Ovary (tissue), 9 donors: ENCODE results near the gene MAPKAP1. TPM values are rescaled to one million over a fixed set of nuclear protein-coding genes. Genes with fewer than 3 reads are reported as not detected.
A peak's percentile ranks its signal among the peaks of the same experiment; 100 is the strongest.

Experiments used
- DNase-seq, 5 donors: peaks; one replicate each; pipeline ENCODE4 v3.0.0-alpha.2; 2019 to 2020
- H3K27ac ChIP-seq, 2 donors: fragments of 200-600 bp; one replicate each; pipeline versions ENCODE4 v1.5.1 to v1.8.0; 2019 to 2022
- H3K27me3 ChIP-seq: fragments of 200-600 bp; one replicate; pipeline ENCODE4 v1.8.0; 2022
- H3K36me3 ChIP-seq: fragments of 200-600 bp; sonication (generic); one replicate; pipeline ENCODE4 v1.5.1; 2019
- H3K4me1 ChIP-seq: one replicate; pipeline ENCODE4 v1.8.1; 2013; ENCODE audit warnings: mild to moderate bottlenecking, moderate library complexity; ENCODE audit not compliant: insufficient read depth
- H3K4me3 ChIP-seq: fragments of 200-600 bp; sonication (generic); one replicate; pipeline ENCODE4 v1.5.1; 2017
- H3K9me3 ChIP-seq, 2 donors: fragments of 200-600 bp in 1 of 2; sonication (generic) in 1 of 2; one replicate each; pipeline versions ENCODE4 v1.5.1 to v1.8.1; 2013 to 2019; ENCODE audit warnings: mild to moderate bottlenecking in 1 of 2, moderate library complexity in 1 of 2
- EP300 ChIP-seq: sonication (generic); formaldehyde crosslinking; IDR thresholded peaks from one replicate; pipeline ENCODE4 v1.6.1; 2017; ENCODE audit warnings: antibody characterized with exemption
- POLR2A ChIP-seq: fragments of 450-650 bp; IDR thresholded peaks from one replicate; pipeline ENCODE4 v1.6.1; 2017; ENCODE audit warnings: antibody characterized with exemption, mild to moderate bottlenecking, moderate library complexity
- WGBS, 3 donors: extraction: QIAGEN DNeasy Blood & Tissue Kit in 1 of 3; methylation state at CpG; one replicate each; pipeline versions ENCODE4 v1.1.5 to v1.1.7; 2013 to 2017; 5-methylcytosine and 5-hydroxymethylcytosine counted together
- intact Hi-C, 4 donors: fragments of 100-400 bp; cut with DNase I; formaldehyde crosslinking; loops; one replicate each; pipeline versions ENCODE4 v1.11.0 to v1.15.1; 2022 to 2023
- polyA plus RNA-seq, 2 donors: library from polyadenylated mRNA; stranded (reverse); fragments of 200-250 nt in 1 of 2; fragments of 350-450 nt in 1 of 2; fragmentation: Illumina TruSeq in 1 of 2; extraction: RNeasy Lipid Tissue Mini Kit (QIAGEN cat#74804) in 1 of 2; gene quantifications; one replicate each; pipeline ENCODE4 v1.2.3, GENCODE V29; 2013 to 2014
- total RNA-seq, 7 donors: library from RNA; depleted of rRNA in 2 of 7; stranded (reverse); fragments of >200 nt in 2 of 7; fragmentation: NEBNext Ultra II Directional in 3 of 7; extraction: Animal tissue kit (Norgen Biotek cat#: 25700) in 3 of 7; gene quantifications; one replicate each; pipeline versions ENCODE4 v1.1.0 to v1.2.4, GENCODE V29; 2016 to 2023
- TF ChIP-seq, protein P1 (sequence below), 3 donors: fragments of 450-650 bp in 2 of 3; fragments of 200-600 bp in 1 of 3; IDR thresholded peaks; one replicate each; pipeline versions ENCODE4 v1.5.1 to v1.8.0; 2016 to 2022; ENCODE audit warnings: antibody characterized with exemption in 3 of 3, mild to moderate bottlenecking in 1 of 3
- donor health status: DM: no; HTN: no; CAD: no; lungs with moderate emphysema.
- donor health status: DM: no; HTN: no; CAD: no.
- donor health status: Bipolar disorder and iron deficiency.
- donor health status: DM: yes; HTN: yes; CAD: no.
- donor health status: DM: no; HTN: no; CAD: no.
- donor health status: DM: yes; HTN: yes; CAD: no.

MAPKAP1 gene
- total and polyA plus RNA-seq, 9 donors = 43.3 to 86.5 (median 50.2) TPM

GRCh38 chr9:125612616-125613015, 94.4 kb downstream of the MAPKAP1 start:
- Histone ChIP-seq H3K27me3 (no peaks in the 10 kb centered on the region), H3K4me1 (peaks cover 4% of the 10 kb centered on the region), H3K27ac (no peak overlapping the region), H3K36me3 (no peaks in the 10 kb centered on the region), H3K4me3 (no peak overlapping the region), H3K9me3 (no peaks in the 10 kb centered on the region)
- DNase-seq = no peak
- TF ChIP-seq POLR2A (no peak), EP300 (no peak)
- TF ChIP-seq, protein P1, sequence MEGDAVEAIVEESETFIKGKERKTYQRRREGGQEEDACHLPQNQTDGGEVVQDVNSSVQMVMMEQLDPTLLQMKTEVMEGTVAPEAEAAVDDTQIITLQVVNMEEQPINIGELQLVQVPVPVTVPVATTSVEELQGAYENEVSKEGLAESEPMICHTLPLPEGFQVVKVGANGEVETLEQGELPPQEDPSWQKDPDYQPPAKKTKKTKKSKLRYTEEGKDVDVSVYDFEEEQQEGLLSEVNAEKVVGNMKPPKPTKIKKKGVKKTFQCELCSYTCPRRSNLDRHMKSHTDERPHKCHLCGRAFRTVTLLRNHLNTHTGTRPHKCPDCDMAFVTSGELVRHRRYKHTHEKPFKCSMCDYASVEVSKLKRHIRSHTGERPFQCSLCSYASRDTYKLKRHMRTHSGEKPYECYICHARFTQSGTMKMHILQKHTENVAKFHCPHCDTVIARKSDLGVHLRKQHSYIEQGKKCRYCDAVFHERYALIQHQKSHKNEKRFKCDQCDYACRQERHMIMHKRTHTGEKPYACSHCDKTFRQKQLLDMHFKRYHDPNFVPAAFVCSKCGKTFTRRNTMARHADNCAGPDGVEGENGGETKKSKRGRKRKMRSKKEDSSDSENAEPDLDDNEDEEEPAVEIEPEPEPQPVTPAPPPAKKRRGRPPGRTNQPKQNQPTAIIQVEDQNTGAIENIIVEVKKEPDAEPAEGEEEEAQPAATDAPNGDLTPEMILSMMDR (IDR thresholded peaks at IDR 0.05) = no peak
- intact Hi-C loops = no loop called here

DNA sequence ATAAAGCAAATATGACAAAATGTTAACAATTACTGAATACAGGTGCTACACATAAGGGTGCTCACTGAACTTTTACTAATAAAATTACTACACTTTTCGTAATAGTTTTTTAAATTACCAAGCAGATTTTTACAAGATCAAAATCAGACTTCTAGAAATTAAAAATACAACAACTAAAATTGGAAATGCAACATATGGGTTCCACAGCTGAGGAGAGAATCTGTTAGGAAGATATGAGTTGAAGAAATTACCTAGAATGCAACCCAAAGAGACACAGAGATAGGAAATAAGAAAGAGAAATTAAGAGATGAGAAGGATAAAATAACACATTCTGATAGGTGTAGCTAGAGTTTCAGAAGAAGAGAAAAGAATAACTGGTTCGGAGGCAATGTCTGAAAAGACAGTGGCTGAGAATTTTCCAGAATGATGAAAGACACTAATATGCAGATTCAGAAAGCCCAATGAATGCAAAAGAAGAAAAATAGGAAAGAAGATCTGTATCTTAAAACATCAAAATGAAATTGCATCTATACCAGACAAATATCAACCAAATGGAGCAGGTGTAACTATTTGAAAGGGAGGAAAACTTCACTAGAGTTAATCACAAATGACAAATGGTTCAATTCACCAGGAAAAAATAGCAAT, 95.8 kb downstream of the MAPKAP1 start:
- no peak overlapping the region for H3K4me3 ChIP-seq
- H3K9me3 ChIP-seq = no peaks in the 10 kb centered on the region
- H3K36me3 ChIP-seq = no peaks in the 10 kb centered on the region
- DNase-seq = no peak
- peaks cover 4% of the 10 kb centered on the region for H3K4me1 ChIP-seq
- no peak overlapping the region for H3K27ac ChIP-seq
- intact Hi-C loops = no loop called here
- WGBS, 3 donors = 95 to 97% (median 96%) methylated on average over 2 of the region's 2 CpGs
- H3K27me3 ChIP-seq = no peaks in the 10 kb centered on the region
- TF ChIP-seq EP300 (no peak), POLR2A (no peak)
- TF ChIP-seq, protein P1 (IDR thresholded peaks at IDR 0.05) = no peak

DNA sequence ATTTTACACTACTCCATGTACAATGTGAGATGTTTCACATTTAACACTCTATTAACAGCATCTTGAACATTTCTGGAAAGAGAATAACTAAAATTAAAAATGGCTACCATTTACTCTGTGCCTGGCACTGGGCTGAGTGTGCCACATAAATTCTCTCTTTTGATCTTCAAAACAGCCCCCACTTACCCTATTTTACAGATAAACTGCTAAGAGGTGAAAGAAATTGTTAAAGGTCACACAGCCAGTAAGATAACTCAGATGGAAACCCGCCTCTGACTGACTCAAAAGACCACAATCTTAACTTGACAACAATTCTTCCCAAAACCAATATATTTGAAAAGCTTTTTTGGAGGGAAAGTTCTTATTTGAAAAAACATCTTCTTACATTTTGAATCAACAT, 97.3 kb downstream of the MAPKAP1 start:
- Histone ChIP-seq H3K27ac (no peak overlapping the region), H3K4me3 (no peak overlapping the region), H3K27me3 (no peaks in the 10 kb centered on the region), H3K9me3 (no peaks in the 10 kb centered on the region), H3K4me1 (peaks cover 4% of the 10 kb centered on the region), H3K36me3 (no peaks in the 10 kb centered on the region)
- DNase-seq = no peak
- intact Hi-C loops = no loop called here
- TF ChIP-seq, protein P1 (IDR thresholded peaks at IDR 0.05) = no peak
- TF ChIP-seq POLR2A (no peak), EP300 (no peak)
- WGBS, 3 donors = 93 to 98% (median 96%) methylated on average over 1 of the region's 1 CpG

GRCh38 chr9:125608489-125609224, 98.4 kb downstream of the MAPKAP1 start:
- Histone ChIP-seq H3K27ac (no peak overlapping the region), H3K4me1 (peaks cover 4% of the 10 kb centered on the region), H3K36me3 (no peaks in the 10 kb centered on the region), H3K9me3 (no peaks in the 10 kb centered on the region), H3K4me3 (no peak overlapping the region), H3K27me3 (no peaks in the 10 kb centered on the region)
- TF ChIP-seq EP300 (no peak), POLR2A (no peak)
- TF ChIP-seq, protein P1 (IDR thresholded peaks at IDR 0.05) = no peak
- 8 to 29% (median 16%) methylated on average over 10 of the region's 10 CpGs for WGBS, 3 donors
- DNase-seq = peak; percentile 31 to 63 (median 52)
- intact Hi-C loops = no loop called here
